ENCODE measurements around the gene MARCKSL1. TPM values are rescaled to one million over a fixed set of nuclear protein-coding genes. Genes with fewer than 3 reads are reported as not detected.

The MARCKSL1 gene
- total and polyA plus RNA-seq, 8 donors: 7.3 to 49.5 (median 16.2) TPM

DNA sequence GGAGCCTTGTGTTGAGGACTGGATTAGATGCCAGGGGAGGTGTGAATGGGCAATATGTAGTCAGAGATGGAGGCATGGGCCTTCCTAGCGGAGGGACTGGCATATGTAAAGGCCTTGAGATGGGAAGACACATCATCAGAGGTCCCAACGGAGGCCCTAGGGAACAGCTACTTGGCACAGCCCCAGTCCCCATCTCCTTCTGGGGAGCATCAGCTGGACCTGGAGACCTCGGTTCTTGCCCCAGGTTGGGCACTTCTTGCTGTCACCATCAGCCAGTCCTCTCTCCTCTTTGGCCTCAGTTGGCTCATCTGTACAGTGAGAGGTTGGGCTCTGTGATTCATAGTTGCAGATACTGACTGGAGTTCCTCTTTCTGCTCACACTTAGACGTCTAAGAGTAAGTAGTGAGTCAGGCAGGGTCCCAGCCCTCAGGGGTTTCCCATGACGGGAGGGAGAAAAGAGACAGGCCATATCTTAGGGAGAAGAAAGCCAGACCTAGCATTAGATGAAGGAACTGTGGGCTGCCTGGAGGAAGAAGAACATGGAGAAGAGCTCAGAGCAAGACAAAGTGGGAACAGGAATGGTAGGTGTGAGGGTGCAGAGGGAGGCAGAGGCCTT is 3.4 kb upstream of the MARCKSL1 start:
- no peak for TF ChIP-seq CTCF (IDR thresholded peaks at IDR 0.05)
- H3K9me3 ChIP-seq: no peaks in the 10 kb centered on the region
- H3K36me3 ChIP-seq: no peaks in the 10 kb centered on the region
- intact Hi-C loops (cut with DNase I): no loop called here
- WGBS, 2 donors: 73 to 82% methylated on average over 5 of the region's 5 CpGs
- peak in 1 of 6 donors; percentile 25 for DNase-seq
- peaks cover 0 to 6% (median 6%) of the 10 kb centered on the region in 3 donors for H3K4me1 ChIP-seq
- ATAC-seq: no peak
- H3K27me3 ChIP-seq: no peaks in the 10 kb centered on the region
- no peak overlapping the region for H3K4me3 ChIP-seq
- H3K27ac ChIP-seq: no peak overlapping the region
- no peak for FAIRE-seq

DNA sequence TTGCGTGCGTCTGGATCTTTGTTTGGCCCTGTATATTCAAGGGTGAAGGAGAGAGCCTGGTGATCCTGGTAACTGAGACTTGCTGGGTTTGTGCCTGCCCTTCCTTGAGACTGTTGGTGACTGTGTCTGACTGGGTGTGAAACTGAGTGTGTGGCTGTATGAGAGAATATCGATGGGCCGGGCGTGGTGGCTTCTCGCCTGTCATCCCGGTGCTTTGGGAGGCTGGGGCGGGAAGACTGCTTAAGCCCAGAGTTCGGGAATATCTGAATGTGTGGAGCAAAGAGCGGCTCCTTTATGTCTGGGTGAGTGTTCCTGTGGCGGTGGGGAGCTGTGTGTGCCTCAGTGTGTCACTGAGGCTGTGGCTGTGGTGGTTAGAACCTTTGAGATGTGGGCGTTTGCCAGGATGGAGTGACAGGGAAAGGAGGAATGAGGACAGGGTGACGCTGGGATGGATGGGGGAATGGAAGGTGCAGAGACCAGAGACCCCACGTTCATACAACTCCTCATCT is 2.7 kb upstream of the MARCKSL1 start:
- DNase-seq: peak in 1 of 6 donors; percentile 16
- Histone ChIP-seq H3K9me3 (no peaks in the 10 kb centered on the region), H3K4me1 (peaks cover 0 to 8% (median 6%) of the 10 kb centered on the region in 3 donors), H3K4me3 (no peak overlapping the region), H3K27ac (no peak overlapping the region), H3K27me3 (no peaks in the 10 kb centered on the region), H3K36me3 (no peaks in the 10 kb centered on the region)
- intact Hi-C loops (cut with DNase I): no loop called here
- TF ChIP-seq CTCF (IDR thresholded peaks at IDR 0.05): no peak
- no peak for ATAC-seq
- no peak for FAIRE-seq
- WGBS, 2 donors: 67 to 74% methylated on average over 14 of the region's 14 CpGs

DNA sequence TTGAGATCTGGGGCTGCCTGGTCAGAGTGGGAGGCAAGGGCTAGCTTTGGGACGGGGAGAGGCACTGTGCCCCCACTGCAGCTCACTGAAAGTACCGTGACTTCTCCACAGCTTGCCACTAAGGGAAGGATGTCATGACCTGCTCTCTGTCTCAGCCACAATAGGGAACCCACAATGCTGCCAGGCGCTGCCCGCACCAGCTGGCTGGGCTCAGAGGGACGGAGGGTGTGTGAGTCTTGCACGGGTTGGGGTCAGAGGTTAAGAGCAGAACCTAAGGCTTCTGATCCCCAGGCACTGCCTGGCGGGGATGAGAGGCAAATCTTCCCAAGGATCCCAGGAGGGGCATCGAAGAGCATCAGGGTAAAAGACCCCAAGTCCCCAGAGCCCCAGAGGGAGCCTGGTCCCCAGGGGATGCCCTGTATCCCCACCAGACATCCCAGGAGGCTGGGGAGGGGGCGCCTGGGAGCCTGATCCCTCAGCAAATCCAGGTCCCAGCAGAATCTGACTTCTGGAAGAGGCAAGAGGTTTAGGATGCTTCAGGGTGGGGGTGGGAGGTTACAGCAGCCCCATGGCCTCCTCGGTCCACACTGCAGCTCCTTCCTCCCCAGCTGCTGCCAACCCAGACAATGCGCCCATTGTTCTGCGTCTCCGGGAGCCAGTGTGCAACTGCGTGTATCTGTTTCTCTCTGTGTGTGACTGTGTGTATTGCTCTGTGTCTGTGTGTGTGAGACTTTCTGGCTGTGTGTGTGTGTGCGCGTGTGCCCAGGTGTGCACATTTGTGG is 2.0 kb upstream of the MARCKSL1 start:
- no peaks in the 10 kb centered on the region for H3K36me3 ChIP-seq
- no peak for FAIRE-seq
- H3K27ac ChIP-seq: peak overlapping the region in 2 of 4 donors; percentile 22 to 39
- H3K4me1 ChIP-seq: peaks cover 0 to 8% (median 6%) of the 10 kb centered on the region in 3 donors
- no peaks in the 10 kb centered on the region for H3K27me3 ChIP-seq
- peak; percentile 27 to 36 (median 30) for ATAC-seq
- 59 to 61% methylated on average over 16 of the region's 16 CpGs for WGBS, 2 donors
- no peak overlapping the region for H3K4me3 ChIP-seq
- intact Hi-C loops (cut with DNase I): no loop called here
- peak in 2 of 6 donors; percentile 45 to 57 for DNase-seq
- H3K9me3 ChIP-seq: no peaks in the 10 kb centered on the region
- TF ChIP-seq CTCF (IDR thresholded peaks at IDR 0.05): no peak

- WGBS, 2 donors: 77 to 83% methylated on average over 8 of the region's 8 CpGs
- TF ChIP-seq CTCF (IDR thresholded peaks at IDR 0.05): no peak
- ATAC-seq: peak in 2 of 4 donors; percentile 6 to 12
Measured at GRCh38 chr1:32336963-32337675, 1.1 kb upstream of the MARCKSL1 start.

More at GRCh38 chr1:32336963-32337675, 1.1 kb upstream of the MARCKSL1 start:
- Histone ChIP-seq H3K9me3 (no peaks in the 10 kb centered on the region), H3K4me3 (no peak overlapping the region), H3K36me3 (peaks cover 0 to 3% (median 0%) of the 10 kb centered on the region in 3 donors), H3K27ac (peak overlapping the region in 1 of 4 donors; percentile 39), H3K4me1 (peaks cover 0 to 8% (median 6%) of the 10 kb centered on the region in 3 donors), H3K27me3 (no peaks in the 10 kb centered on the region)
- intact Hi-C loops (cut with DNase I): no loop called here
- FAIRE-seq: no peak
- peak in 2 of 6 donors; percentile 58 to 63 for DNase-seq
